HG03439 (cell line): ENCODE results near the gene PTGES.

Source experiments
- ATAC-seq: cut with Tn5 transposase; IDR thresholded peaks from one replicate; pipeline ENCODE4 v1.9.1; 2021; ENCODE audit warnings: mild to moderate bottlenecking, moderate library complexity; ENCODE audit not compliant: unreplicated experiment

Gene PTGES

DNA sequence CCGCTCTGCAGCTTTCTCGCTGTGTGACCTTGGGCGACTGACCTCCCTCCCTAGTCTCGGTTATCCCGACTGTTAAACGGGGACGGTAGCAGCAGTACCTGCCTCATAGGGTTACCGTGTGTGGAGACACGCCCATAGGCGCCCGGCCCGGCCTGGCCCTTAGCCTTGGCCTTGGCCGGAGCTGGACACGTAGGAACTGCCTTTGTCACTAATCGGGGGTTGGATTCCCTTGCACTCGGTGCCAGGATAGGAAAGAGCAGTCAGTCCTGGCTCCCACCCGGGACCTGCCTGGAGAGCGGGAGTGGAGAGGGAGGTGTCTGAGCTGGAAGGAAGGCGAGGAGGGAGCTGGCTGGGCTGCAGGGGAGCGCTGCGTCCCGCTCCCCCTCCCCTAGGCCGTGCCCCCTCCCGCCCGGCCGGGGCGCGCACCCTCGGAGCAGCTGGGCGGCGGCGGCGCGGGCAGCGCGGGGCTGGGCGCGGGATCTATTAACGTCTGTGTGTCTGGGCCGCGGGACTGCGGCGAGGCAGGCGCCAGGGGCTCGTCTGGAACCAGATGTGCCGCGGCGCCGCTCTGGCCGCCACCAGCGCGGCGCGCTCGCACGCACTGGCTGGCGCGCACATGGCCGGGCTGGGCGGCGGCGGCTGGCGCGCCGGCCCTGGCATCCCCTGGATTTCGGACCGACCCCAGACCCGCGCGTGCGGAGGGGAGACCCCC lies 55.7 kb downstream of the PTGES start:
- no peak for ATAC-seq

GRCh38 chr9:129695870-129696269 lies 57.0 kb downstream of the PTGES start:
- no peak for ATAC-seq

- no peak for ATAC-seq
Observed at GRCh38 chr9:129694243-129694646, 58.6 kb downstream of the PTGES start.

GRCh38 chr9:129693741-129694140 lies 59.1 kb downstream of the PTGES start:
- no peak for ATAC-seq

DNA sequence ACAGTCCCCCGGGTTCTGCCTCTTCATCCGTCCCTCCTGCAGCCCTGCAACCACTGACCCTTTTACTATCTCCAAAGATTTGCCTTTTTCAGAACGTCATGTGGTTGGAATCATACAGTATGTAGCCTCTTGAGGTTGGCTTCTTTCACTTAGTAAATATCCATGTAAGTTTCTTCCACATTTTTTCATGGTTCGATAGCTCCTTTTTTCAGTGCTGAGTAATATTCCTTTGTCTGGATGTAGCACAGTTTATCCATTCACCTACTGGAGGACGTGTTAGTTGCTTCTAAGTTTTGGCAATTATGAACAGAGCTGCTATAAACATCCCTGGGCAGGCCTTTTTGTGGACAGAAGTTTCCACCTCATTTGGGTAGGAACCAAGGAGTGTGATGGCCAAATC lies 60.3 kb downstream of the PTGES start:
- ATAC-seq, result no peak
